Measurements from ENCODE around the gene MDGA2.

Gene MDGA2

DNA sequence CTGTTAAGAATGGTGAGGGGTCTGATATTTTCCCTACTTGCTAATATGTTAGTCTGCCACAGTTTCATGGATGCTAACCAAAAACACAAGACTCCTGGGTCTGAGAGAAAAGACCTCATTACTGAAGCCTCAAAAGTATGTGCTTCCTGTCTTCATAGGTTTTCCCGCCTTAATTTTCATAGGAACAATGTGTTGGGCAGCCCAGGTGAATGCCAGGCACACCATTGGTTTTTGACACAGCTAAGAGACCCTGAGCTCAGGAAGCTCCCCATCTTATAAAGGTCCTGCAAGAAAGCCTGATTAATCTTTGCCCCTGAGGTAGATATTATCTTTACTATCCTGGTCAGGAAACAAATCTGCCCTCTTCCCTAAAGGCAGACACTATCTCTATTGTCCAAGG is 464.1 kb downstream of the MDGA2 start:
- DNase-seq (no peak), ATAC-seq (ENCODE audit: insufficient read depth, low read depth) (no peak)
- H3K9ac ChIP-seq (ENCODE audit: low read depth, low read length), result no peak overlapping the region
- no peak overlapping the region for H3K27ac ChIP-seq (ENCODE audit: low read length)
- no peak overlapping the region for H3K4me2 ChIP-seq (ENCODE audit: insufficient read depth, low read length)
- H3K4me3 ChIP-seq (ENCODE audit: low read depth in 1 of 2, low read length in 2 of 2), result no peak overlapping the region
- no peaks in the 10 kb centered on the region for H4K20me1 ChIP-seq (ENCODE audit: insufficient read depth, low read length)
- H3K9me3 ChIP-seq (ENCODE audit: insufficient read depth, low read length, severe bottlenecking), result no peaks in the 10 kb centered on the region
- no peaks in the 10 kb centered on the region for H3K27me3 ChIP-seq (ENCODE audit: insufficient read depth, low read length, poor library complexity)
- H2AFZ ChIP-seq (ENCODE audit: low read depth, low read length), result no peak overlapping the region
- H3K79me2 ChIP-seq (ENCODE audit: insufficient read depth, low read length), result no peaks in the 10 kb centered on the region
- H3K4me1 ChIP-seq (ENCODE audit: insufficient read depth, low read length), result no peaks in the 10 kb centered on the region
- no peaks in the 10 kb centered on the region for H3K36me3 ChIP-seq (ENCODE audit: insufficient read depth, low read length)
- no peak for TF ChIP-seq EZH2 (IDR thresholded peaks at IDR 0.05; ENCODE audit: borderline replicate concordance, low read depth, low read length, severe bottlenecking)
- TF ChIP-seq, protein P1, sequence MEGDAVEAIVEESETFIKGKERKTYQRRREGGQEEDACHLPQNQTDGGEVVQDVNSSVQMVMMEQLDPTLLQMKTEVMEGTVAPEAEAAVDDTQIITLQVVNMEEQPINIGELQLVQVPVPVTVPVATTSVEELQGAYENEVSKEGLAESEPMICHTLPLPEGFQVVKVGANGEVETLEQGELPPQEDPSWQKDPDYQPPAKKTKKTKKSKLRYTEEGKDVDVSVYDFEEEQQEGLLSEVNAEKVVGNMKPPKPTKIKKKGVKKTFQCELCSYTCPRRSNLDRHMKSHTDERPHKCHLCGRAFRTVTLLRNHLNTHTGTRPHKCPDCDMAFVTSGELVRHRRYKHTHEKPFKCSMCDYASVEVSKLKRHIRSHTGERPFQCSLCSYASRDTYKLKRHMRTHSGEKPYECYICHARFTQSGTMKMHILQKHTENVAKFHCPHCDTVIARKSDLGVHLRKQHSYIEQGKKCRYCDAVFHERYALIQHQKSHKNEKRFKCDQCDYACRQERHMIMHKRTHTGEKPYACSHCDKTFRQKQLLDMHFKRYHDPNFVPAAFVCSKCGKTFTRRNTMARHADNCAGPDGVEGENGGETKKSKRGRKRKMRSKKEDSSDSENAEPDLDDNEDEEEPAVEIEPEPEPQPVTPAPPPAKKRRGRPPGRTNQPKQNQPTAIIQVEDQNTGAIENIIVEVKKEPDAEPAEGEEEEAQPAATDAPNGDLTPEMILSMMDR (IDR thresholded peaks at IDR 0.05; ENCODE audit: borderline replicate concordance, extremely low read depth, low read length, poor library complexity, severe bottlenecking), result no peak

DNA sequence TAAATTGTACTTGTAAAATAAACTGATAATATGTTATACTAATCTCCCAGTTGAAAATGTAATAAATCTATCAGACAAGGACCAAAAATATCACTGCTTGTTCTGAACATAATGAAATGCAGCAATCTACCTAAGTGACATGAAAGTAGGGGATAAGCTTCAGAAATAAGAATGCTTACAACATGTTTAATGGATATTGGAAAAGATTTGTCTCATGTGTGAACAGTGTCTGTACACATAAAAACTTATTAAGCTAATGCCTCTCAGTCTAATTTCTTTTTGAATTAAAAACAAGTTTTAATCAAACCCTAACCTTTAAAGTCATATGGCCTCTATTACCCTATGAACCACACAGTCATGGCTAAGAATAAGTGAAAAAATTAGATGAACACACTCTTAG is 465.3 kb downstream of the MDGA2 start:
- Histone ChIP-seq H3K9me3 (ENCODE audit: insufficient read depth, low read length, severe bottlenecking) (no peaks in the 10 kb centered on the region), H3K27ac (ENCODE audit: low read length) (no peak overlapping the region), H3K4me3 (ENCODE audit: low read depth in 1 of 2, low read length in 2 of 2) (no peak overlapping the region), H3K9ac (ENCODE audit: low read depth, low read length) (no peak overlapping the region), H3K79me2 (ENCODE audit: insufficient read depth, low read length) (no peaks in the 10 kb centered on the region), H3K4me2 (ENCODE audit: insufficient read depth, low read length) (no peak overlapping the region), H3K36me3 (ENCODE audit: insufficient read depth, low read length) (no peaks in the 10 kb centered on the region), H3K4me1 (ENCODE audit: insufficient read depth, low read length) (no peaks in the 10 kb centered on the region), H3K27me3 (ENCODE audit: insufficient read depth, low read length, poor library complexity) (no peaks in the 10 kb centered on the region), H4K20me1 (ENCODE audit: insufficient read depth, low read length) (no peaks in the 10 kb centered on the region), H2AFZ (ENCODE audit: low read depth, low read length) (no peak overlapping the region)
- no peak for ATAC-seq (ENCODE audit: insufficient read depth, low read depth)
- DNase-seq, result no peak
- TF ChIP-seq EZH2 (IDR thresholded peaks at IDR 0.05; ENCODE audit: borderline replicate concordance, low read depth, low read length, severe bottlenecking), result no peak
- TF ChIP-seq, protein P1 (IDR thresholded peaks at IDR 0.05; ENCODE audit: borderline replicate concordance, extremely low read depth, low read length, poor library complexity, severe bottlenecking), result no peak

DNA sequence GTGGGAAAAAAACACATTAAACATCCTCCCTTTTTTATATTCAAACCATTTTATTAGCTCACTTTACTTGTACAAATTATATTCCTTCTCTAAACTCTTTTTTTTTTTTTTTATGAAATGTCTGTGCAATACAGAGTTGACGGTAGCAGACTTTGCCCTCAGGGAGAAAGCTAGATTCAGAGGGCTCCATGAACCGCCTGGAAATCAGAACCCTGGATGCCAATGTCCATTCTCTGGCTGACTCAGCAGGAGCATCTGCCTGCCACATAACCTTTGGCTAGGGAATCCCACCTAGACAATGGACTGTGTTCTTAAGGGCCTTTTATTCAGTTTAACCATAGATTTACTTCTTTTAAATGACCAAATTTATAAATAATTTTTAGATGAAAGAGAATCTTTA is 467.0 kb downstream of the MDGA2 start:
- ATAC-seq (ENCODE audit: insufficient read depth, low read depth) (no peak), DNase-seq (no peak)
- Histone ChIP-seq H3K9ac (ENCODE audit: low read depth, low read length) (no peak overlapping the region), H2AFZ (ENCODE audit: low read depth, low read length) (no peak overlapping the region), H3K4me1 (ENCODE audit: insufficient read depth, low read length) (no peaks in the 10 kb centered on the region), H3K4me2 (ENCODE audit: insufficient read depth, low read length) (no peak overlapping the region), H3K9me3 (ENCODE audit: insufficient read depth, low read length, severe bottlenecking) (no peaks in the 10 kb centered on the region), H3K36me3 (ENCODE audit: insufficient read depth, low read length) (no peaks in the 10 kb centered on the region), H3K4me3 (ENCODE audit: low read depth in 1 of 2, low read length in 2 of 2) (no peak overlapping the region), H3K27me3 (ENCODE audit: insufficient read depth, low read length, poor library complexity) (no peaks in the 10 kb centered on the region), H3K27ac (ENCODE audit: low read length) (no peak overlapping the region), H4K20me1 (ENCODE audit: insufficient read depth, low read length) (no peaks in the 10 kb centered on the region), H3K79me2 (ENCODE audit: insufficient read depth, low read length) (no peaks in the 10 kb centered on the region)
- no peak for TF ChIP-seq EZH2 (IDR thresholded peaks at IDR 0.05; ENCODE audit: borderline replicate concordance, low read depth, low read length, severe bottlenecking)
- TF ChIP-seq, protein P1 (IDR thresholded peaks at IDR 0.05; ENCODE audit: borderline replicate concordance, extremely low read depth, low read length, poor library complexity, severe bottlenecking), result no peak

DNA sequence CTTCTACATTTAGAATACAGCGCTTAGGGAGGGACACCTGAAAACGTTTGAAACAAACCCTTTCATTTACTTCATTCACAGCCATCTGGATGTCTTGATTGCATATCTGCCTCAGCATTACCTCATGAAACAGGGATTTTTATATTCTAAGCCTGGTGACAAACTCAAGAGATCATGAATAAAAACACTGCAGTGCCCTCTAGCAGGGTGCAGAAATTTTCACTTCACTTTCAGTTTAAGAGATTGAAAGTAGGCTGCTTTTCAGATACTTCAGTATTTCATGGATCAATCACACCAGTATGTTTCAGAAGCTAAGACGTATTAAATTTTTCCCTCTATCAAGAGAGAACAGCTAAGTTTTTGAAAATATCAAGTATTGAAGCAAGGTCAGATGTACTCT is 467.8 kb downstream of the MDGA2 start:
- Histone ChIP-seq H4K20me1 (ENCODE audit: insufficient read depth, low read length) (no peaks in the 10 kb centered on the region), H3K36me3 (ENCODE audit: insufficient read depth, low read length) (no peaks in the 10 kb centered on the region), H3K9ac (ENCODE audit: low read depth, low read length) (no peak overlapping the region), H3K27me3 (ENCODE audit: insufficient read depth, low read length, poor library complexity) (no peaks in the 10 kb centered on the region), H3K4me2 (ENCODE audit: insufficient read depth, low read length) (no peak overlapping the region), H3K4me3 (ENCODE audit: low read depth in 1 of 2, low read length in 2 of 2) (no peak overlapping the region), H3K27ac (ENCODE audit: low read length) (no peak overlapping the region), H3K9me3 (ENCODE audit: insufficient read depth, low read length, severe bottlenecking) (no peaks in the 10 kb centered on the region), H3K79me2 (ENCODE audit: insufficient read depth, low read length) (no peaks in the 10 kb centered on the region), H2AFZ (ENCODE audit: low read depth, low read length) (no peak overlapping the region), H3K4me1 (ENCODE audit: insufficient read depth, low read length) (no peaks in the 10 kb centered on the region)
- DNase-seq (no peak), ATAC-seq (ENCODE audit: insufficient read depth, low read depth) (no peak)
- TF ChIP-seq, protein P1 (IDR thresholded peaks at IDR 0.05; ENCODE audit: borderline replicate concordance, extremely low read depth, low read length, poor library complexity, severe bottlenecking), result no peak
- TF ChIP-seq EZH2 (IDR thresholded peaks at IDR 0.05; ENCODE audit: borderline replicate concordance, low read depth, low read length, severe bottlenecking), result no peak
